Measurements from ENCODE around the gene DLG1.
A peak's percentile ranks its signal among the peaks of the same experiment; 100 is the strongest.

The DLG1 gene
- total RNA-seq = 101 reads per million, percentile 83 among the genes with 10 or more reads in this experiment

DNA sequence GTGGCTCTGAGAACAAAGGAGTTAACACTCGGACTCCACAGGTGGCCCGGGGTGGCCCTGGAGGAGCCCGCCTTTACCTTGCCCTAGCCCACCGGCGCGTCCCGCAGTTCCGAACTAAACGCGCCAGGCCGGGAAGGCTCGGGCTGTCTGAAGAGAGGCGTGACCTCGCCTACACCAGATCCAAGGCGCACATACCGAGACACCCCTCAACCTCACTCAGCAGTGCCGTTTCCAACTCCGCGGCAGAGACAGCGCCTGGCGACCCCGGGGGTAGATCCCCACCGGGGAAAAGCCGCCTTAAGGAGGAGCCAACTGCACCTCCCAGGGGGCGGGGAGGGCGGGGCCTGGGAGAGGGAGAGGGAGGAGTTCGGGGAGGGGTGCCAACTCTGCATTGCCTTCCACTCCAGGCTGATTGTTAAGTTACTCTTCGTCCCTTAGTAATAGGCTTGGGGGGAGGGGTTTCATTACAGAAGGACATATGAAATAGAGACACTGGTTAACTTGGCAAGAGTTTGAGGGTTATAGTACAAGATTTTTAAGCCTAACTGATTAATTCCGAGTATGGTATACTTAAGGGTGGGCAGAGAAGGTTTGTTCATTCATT lies at the start of gene DLG1:
Gene DLG1 (minus strand): TSS at position 272 of the 604 bp plus-strand sequence. CDS start 1,408 bp downstream, outside the sequence.
- peak; percentile 70 for DNase-seq

DNA sequence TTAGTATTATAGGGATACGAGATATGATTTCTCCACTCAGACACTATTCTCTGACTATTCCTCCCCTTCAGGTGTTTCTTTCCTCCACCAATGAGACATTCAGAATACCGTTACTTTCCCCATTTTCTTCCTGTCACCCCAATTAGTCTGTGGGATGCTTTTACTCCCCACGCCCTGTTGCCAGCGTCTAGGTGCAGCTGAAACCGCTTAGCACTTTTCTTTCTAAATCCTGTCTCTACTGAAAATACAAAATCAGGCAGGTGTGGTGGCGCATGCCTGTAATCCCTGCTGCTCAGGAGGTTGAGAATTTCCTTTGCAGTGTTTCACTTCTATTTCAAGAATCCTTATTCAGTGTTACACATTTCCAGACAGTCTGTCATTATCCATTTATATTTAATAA lies 49.6 kb upstream of the DLG1 start:
- no peak for DNase-seq

DNA sequence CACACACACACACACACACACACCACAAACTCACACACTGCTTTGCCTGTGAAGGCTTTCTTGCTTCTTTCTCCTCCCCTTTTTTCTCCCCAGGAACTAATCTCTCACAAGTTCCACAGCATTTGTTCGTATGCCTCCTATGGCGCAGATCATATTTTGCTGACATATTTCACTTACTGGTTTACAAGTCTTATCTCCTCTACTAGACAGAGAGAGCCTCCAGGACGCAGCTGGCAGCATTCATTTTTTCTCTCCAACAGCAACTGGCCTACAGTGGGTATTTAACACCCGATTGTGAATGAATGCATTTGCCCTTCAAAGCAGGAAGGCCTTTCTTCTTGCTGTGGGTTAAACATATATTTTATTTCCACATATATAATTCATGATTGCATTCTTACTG lies 47.0 kb upstream of the DLG1 start:
- DNase-seq = no peak

DNA sequence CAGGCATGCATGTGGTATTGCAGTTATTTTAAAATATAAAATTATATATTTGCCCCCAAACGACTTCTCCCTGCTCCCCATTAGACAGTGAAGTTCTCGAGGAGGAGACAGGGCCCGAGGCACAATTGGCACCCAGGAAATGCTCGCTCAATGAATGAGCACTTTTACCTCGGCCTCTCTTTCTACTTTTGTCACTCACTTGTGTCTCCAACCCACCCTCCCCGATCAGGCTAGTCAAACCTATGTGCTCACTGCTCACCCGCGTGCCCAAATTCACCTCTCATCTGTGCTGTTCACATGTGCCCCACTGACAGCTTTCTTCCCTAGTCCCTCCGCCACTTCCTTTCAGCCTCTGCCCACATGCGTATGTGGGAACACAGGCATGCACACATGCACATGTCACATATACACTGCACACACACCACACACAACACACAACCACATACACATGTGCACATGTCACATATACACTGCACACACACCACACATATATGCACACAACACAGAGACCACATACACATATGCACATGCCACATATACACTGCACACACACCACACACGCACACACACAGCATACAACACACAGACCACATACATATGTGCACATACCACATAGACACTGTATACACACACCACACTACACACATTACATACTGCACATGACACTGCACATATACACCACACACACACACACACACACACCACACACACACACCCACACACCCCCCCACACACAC lies 46.3 kb upstream of the DLG1 start:
- DNase-seq = no peak

DNA sequence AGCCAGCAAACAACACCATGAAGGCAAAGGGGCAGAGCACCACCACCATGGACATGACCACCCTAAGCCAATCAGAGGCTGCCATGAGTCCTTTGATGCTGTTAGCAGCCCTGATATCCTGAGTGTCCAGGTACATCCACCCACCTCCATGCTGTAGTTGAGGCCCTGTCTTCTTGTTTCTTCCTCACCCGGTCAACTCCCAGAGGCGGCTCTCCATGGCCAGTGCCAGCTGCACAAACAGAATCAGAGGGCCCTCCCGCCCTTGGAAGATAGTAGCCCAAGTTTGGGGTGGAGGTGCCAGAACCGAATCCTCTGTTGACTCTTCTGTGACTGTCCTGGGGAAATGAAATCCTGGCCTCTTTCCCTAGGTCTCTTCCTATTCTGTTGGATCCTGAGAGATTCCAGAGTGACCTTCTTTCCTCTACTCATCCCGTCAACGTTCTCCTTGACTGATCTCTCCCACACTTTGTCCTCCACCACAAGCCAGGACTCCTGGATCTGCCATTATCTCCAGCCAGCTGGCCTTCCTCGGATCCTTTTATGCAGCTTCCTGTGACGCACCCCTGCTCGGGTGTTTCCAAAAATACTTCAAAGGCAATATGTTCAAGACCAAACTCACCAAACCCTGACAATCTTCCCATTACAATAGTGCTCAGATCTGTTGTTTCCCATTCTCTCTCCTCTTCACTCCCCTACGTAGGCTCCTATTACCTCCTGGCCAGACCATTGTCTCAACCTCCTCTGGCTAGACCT lies 45.4 kb upstream of the DLG1 start:
- DNase-seq = no peak

DNA sequence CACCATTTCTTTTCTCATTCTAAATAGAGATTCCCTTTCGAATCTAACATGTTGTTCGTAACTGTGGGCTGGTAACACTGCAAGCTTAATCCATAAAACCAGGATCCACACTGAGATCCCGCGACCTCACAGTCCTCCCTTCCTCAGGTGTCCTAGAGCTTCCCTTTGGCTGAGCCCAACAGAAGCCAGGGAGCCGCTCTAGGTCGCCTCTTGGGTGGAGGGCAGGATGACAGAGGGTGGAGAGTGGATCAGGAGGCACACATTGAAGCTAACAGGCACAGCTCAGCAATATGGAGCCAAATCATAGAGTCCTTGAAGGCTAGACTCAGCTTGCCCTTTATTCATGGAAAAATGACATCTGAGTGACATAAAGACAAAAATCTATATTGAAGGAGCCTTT lies 44.7 kb upstream of the DLG1 start:
- DNase-seq = no peak

DNA sequence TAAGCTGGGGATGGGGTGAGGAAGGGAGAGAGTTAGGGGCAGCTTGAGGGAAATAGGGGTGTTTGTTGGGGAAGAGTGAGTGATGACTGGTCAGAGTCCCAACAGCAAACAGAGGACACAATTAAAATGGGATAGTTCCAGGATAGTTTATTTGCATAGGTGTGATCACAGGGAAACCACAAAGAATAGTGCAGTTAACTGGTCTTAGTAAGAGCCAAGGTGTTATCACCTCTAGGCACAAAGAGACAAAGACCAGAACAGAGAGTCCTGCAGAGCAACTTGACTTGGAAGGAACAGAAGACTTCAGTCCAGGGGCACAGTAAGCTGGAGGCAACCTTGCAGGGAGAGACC lies 42.1 kb upstream of the DLG1 start:
- DNase-seq = no peak

DNA sequence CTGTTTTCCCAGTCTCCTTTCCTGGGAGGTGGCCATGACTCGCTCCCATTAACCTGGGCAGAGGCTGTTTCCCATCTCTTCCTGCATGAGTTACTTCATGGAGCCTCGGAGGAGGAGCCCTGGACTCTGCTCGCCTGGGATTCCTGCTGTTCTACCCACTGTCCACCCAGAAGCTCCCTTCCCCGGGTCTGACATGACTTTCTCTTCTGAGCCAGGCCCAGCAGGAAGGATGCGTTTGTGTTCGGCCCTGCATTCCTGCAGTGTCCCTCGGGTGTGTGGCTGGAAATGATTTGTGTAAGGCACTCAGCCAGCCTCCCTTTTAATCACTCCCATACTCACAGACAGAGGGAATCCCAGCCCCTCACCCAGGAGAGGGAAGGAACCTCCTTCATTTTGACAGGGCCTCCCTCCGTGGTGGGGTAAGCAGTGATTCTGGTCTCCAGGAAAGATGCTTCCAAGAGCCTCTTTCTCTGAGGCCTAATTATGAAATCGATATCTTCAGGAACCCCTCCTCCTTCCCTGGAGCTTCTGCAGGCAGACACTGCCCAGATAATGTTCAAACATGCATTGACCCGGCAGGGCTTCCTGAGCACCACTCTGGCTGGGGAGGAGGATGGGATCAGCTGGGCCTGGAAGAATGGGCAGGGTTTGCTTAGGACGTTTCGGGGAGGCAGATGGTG lies 41.6 kb upstream of the DLG1 start:
- no peak for DNase-seq

DNA sequence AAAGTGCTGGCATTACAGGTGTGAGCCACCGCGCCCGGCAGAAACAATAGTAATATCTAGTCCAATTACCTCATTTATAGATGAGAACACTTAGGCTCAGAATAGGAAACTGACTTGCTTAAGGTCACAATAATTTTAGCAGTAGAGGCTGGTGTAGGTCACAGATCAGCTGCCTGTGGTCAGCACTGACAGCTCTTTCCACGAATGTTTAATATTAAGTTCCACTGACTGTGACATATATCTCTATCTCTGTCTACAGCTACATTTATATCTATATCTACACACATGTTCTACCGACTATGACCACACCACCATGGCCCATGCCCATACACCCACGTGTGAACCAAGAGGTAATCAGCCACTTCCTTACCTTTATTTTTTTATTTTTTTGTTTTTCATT lies 40.2 kb upstream of the DLG1 start:
- DNase-seq = no peak

DNA sequence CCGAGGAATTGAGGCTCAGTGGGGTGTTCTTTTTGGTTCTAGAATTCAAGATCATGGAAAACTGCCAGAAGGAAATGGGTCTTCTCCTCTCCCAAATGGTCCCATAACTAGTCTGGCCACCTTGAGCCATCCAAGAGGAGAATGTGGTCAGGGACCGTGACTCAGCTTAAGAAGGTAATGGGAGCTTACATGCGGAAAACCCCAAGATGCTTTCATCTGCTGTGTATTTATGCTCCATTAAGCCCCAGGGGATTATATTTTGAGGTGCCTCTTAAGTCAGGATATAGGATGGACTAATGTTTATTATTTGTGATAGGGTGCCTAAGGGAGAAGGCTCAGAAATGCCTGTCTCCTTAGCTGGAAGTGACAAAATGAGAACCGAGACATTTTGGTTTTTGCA lies 39.2 kb upstream of the DLG1 start:
- DNase-seq = no peak

DNA sequence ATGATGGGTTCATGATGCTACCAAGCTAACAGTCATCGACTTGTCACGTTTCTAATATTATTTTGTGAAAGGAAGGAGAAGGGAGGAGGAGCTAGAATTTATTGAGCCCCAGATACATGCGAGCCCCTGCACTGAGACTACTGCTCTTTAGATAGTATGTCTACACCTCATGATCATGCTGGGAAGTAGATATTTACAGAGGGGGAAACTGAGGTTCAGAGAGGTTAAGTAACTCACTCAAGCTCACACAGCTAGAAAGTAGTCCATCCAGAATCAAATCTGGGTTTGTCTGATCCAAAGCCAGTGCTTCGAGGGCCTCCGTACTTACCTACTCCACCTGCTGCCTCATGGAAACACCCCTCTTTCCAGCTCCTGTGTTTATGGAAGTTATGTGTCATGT lies 38.8 kb upstream of the DLG1 start:
- no peak for DNase-seq

DNA sequence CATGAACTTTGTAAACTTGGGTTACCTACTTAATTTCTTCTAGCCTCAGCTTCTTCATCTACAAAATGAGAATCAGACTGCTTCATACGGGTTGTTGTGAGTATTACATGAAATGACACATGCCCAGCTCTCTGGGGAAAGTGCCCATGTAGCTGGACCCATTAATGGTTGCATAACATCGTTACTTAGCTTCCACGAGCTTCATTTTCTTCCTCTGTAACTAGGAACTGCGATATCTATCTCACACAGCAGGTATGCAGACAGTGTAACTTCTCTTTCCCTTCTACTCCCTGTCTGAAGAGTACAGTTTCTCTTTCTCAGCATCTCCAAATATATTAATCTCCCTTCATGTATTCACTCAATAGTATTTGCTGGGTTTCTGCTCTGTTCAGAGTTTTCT lies 37.9 kb upstream of the DLG1 start:
- no peak for DNase-seq

DNA sequence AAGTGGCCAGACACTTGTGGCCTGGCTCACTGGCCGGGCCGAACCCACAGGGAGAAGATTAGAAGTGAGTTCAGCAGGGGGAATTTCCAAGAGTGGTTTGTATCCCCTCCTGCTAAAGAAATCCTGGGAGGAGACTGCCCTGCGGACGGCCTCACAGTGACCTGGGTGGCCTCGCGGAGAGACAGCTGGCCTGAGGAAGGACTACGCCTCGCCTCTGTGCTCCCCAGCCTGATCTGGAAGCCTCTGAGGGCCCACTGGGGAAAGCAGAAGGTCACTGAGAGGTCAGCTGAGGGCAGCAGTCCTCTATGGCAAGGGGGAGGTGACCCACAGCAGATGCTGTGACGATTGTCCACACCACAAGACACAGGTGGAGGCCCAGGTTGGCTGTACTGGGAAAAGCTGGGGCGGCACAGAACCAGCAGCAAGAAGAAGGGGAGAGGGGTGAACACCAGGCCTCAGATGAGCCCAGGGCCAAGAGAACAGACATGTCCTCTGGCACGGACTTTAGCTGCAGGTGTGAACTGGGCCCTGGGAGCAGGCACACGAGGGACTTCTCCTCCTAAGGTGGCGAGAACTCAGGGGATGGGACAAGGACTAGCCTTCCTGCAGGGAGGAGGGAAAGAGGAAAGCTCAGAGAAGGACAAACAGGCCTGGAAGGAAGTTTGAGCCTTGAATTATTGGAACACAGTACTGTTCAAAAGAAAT lies 37.2 kb upstream of the DLG1 start:
- no peak for DNase-seq

DNA sequence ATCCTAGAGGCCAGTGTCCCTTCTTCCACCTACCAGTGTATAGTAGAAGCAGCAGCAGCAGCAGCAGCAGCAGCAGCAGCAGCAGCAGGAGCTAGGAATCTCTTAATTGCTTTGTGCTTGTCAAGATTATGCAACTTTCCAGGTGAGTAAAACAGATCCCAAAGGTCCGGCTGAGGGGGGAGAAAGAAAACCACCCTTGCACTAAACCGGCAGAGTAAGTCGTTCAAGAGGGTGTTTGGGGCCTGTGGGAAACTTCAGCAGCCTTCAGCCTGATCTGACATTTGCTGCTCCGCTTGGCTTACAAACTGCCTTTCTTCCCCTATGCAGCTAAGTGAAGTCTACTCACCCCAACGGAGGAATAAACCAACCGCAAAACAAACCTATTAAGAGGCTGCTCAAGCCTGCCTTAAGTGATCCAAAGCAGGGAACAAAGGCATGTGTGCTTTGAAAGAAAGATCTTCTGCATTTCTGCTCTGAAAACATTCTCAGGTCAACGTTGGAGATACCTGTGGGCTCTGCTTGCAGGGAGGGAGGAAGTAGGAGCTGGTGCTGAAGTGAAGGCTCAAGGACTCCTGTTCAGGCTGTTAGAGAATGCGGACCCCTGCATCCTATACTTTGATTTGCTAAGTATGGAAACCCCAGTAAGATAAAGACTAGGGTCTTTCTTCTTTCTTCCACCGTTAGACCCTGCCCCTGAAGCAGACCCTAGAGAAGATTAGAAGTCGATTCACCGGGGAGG lies 35.7 kb upstream of the DLG1 start:
- DNase-seq = no peak

DNA sequence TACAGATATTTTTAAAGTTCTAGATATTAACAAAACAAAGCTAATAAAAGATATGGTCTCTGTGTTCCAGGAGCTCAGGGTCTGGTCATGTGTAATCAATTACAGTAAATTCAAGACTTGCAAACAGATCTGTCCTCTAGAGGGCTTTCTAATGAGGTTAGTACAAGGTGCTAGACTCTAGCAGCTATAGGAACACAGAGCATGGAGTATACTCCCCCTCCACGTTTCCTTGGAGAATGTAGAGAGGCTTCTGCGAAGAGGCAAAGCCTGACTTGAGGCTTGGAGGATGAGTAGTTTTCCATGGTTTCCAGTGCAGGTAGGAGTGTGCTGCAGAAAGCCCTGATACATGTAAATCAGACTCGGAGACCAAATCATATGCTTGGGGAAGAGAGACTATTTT lies 32.7 kb upstream of the DLG1 start:
- no peak for DNase-seq

DNA sequence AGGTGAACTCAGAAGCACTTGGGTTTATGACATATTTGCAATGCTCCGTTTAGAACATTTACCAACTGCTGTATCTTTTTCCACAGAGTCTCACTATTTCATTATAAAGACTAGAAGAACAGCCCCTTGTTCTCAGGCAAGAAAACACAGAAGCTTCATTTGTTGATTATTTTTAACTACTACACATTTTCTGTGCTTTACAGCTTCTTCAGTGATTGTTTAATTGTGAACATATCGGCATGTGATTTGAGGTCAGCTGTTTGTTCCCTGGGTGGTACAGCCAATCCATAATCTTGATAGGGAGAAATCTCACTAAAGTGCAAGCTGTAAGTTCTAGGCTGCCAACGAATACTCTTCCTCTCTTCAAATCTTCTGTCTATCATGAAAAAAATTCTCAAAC lies 31.0 kb upstream of the DLG1 start:
- DNase-seq = no peak

DNA sequence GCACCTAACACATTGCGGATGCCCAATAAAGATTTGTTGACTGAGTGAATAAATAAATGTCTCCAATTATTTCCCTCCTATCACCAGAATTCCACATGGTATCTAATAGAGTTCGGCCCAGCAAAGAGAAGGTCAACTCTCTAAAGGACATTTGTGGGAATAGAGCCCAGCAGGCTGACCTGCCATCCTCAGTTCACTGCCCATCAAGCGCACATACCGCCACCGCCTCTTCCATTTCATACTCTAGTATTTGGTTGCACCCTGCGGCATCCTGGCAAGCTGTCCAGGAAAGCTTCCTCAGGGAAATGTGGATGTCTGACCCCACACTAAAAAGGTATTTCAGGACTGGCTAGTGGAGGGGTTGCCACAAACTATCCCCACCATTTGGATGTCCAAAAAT lies 29.8 kb upstream of the DLG1 start:
- DNase-seq = no peak

DNA sequence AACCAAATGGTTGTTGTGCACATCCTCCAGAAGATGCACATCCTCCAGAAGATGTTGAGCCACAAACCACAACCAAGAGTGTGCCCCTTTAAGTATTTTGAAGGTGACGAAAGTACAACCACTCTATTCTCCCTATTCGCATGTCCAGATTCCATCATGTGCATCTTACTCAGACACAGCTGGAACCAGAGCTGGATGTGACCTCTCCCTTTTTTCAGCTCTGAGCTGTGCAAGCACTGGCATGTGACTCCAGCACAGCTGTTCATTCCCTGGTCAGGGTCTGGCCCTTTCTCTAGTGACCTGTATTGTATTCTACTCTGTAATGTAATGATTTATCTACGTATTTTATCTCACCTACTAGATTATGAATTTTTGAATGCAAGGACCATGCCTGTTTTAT lies 29.3 kb upstream of the DLG1 start:
- DNase-seq = no peak

DNA sequence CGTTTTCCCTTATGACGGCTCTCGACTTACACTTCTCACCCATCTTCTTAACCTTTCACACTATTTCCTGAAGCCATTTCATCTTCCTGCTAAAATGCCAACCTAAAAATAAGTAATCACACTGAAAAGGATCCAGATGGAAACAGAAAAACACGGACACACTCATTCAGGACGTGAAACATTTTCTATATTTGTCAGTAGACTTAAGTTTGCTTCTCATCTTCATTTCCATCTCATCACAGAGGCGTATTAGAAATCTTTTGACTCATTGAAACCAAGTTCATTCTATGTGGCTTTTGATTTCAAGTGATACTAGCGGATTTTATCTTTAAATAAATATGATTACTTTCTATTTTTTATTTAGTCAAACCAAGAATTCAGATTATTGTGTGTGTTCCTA lies 27.4 kb upstream of the DLG1 start:
- DNase-seq = no peak

DNA sequence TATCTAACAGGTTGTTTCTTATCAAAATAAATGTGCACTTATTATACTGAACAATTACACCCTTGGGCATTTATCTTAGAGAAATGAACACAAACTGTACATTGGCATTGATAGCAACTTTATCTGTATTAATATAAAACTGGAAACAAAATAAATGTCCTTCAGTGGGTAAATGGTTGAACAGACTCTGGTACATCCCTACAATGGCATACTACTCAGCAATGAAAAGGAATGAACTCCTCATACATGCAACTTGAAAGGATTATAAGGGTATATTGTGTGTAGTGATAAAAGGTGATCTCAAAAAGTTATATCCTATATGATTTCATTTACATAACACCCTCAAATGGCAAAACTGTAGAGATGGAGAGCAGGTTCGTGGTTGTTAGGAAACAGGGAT lies 23.7 kb upstream of the DLG1 start:
- DNase-seq = no peak

DNA sequence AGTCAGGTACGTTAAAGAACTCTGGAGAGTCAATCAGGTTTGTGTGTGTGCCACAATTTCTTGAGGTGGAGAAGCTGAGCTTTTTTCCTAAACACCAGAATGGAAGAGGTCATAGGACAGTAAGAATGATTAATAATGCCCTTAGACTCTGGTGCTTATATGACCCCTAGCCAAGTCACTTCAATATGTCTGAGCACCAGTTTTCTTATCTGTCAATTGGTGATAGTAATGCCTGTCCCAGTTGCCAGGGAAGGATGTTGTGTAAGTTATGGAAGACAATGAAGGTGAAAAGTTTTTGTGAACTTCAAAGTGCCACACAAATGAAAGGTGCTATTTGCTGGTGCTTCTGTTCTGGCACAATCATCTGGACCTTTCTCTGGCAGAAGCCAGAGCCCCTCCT lies 22.2 kb upstream of the DLG1 start:
- no peak for DNase-seq

DNA sequence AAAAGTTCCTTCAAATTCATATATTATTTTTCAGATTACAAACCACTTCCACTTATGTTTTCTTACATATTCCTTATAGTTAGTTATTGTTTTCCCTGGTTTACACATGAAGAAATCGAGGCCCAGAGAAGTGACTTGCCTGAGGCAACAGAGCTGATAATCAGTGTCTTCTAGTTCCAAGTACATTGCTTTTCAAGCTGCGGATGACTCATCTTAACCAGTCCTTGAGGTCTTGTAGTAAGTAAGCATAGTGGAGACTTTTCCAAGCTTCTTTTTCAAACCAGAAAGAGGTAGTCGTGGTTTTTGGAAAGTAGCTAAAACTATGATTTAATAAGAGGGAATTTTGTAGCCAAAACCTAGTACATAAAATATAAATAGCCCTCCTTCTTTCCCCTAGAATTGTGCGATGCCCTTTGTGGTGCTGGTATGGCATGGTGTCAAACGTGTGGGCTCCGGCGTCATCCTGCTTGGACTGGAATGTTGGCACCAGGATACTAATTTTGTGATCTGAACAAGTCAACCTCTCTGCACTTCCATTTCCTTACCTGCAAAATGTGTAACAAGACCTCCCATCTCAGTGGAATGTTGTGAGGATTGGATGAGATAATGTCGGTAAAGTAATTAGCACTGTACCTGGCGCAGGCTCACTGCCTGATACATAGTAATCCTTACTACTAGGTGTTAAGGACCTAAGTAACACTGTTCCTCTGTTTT lies 19.0 kb upstream of the DLG1 start:
- no peak for DNase-seq
